IMR-90 (cell line): ENCODE measurements around the gene DDT. TPM values are rescaled to one million over a fixed set of nuclear protein-coding genes. Genes with fewer than 3 reads are reported as not detected.

Source experiments
- ATAC-seq: fragments of 200-7000 bp; cut with Tn5 transposase; 2 replicates; pipeline ENCODE4 v1.9.1; 2020; ENCODE audit warnings: low read depth, mild to moderate bottlenecking, moderate library complexity
- BruUV-seq: library from RNA; stranded (reverse); fragments of 400-500 nt; replicated peaks from 2 replicates; lab custom pipeline; 2021; lab: Mats Ljungman, UMichigan
- CTCF ChIA-PET: fragments of 300-600 bp; formaldehyde crosslinking; extraction: SDS; loops from one replicate; lab custom pipeline; 2021; ENCODE audit warnings: antibody characterized with exemption; lab: Yijun Ruan, JAX
- POLR2A ChIA-PET: fragments of 300-600 bp; sonication (Branson Sonifier 250); formaldehyde crosslinking; loops from one replicate; lab custom pipeline; 2022; ENCODE audit warnings: antibody characterized with exemption; ENCODE audit not compliant: unreplicated experiment; lab: Charles Lee
- DNase-seq: peaks from one replicate; pipeline ENCODE4 v3.0.0; 2013
- H2AFZ ChIP-seq: replicated peaks from 2 replicates; pipeline ENCODE3; 2013; ENCODE audit warnings: low read length, mild to moderate bottlenecking; ENCODE audit not compliant: poor library complexity
- H2AK5ac ChIP-seq: 2 replicates; pipeline ENCODE4 v1.6.1; 2013; ENCODE audit warnings: low read depth, low read length, inconsistent platforms
- H2AK9ac ChIP-seq: replicated peaks from 2 replicates; pipeline ENCODE3; 2013; ENCODE audit warnings: mild to moderate bottlenecking, low read depth, low read length, moderate library complexity; ENCODE audit not compliant: poor library complexity
- H2BK120ac ChIP-seq: 2 replicates; pipeline ENCODE4 v1.6.1; 2013; ENCODE audit warnings: low read depth, low read length, inconsistent platforms
- H2BK15ac ChIP-seq: 3 replicates; pipeline ENCODE4 v1.6.1; 2013; ENCODE audit warnings: low read depth, low read length, inconsistent platforms
- H2BK20ac ChIP-seq: 2 replicates; pipeline ENCODE4 v1.6.1; 2013; ENCODE audit warnings: low read depth, mild to moderate bottlenecking, inconsistent platforms, low read length, moderate library complexity
- H2BK5ac ChIP-seq: 2 replicates; pipeline ENCODE4 v1.6.1; 2013; ENCODE audit warnings: mild to moderate bottlenecking, low read depth, low read length, inconsistent platforms; ENCODE audit not compliant: poor library complexity, severe bottlenecking
- H3K14ac ChIP-seq: replicated peaks from 2 replicates; pipeline ENCODE4 v1.6.1; 2013; ENCODE audit warnings: low read depth, low read length, inconsistent platforms
- H3K18ac ChIP-seq: 2 replicates; pipeline ENCODE4 v1.6.1; 2013; ENCODE audit warnings: low read depth, low read length, control low read depth
- H3K23ac ChIP-seq: 2 replicates; pipeline ENCODE4 v1.6.1; 2013; ENCODE audit warnings: low read depth, low read length, inconsistent platforms
- H3K27ac ChIP-seq: 2 replicates; pipeline ENCODE4 v1.5.1; 2013; ENCODE audit warnings: mild to moderate bottlenecking, control low read depth, low read length; ENCODE audit not compliant: insufficient read depth
- H3K27me3 ChIP-seq: 2 replicates; pipeline ENCODE4 v1.6.1; 2013; ENCODE audit warnings: low read length; ENCODE audit not compliant: control insufficient read depth, insufficient read depth
- H3K36me3 ChIP-seq: 2 replicates; pipeline ENCODE4 v1.6.1; 2013; ENCODE audit warnings: low read length, mixed read lengths; ENCODE audit not compliant: control insufficient read depth, insufficient read depth
- H3K4ac ChIP-seq: 2 replicates; pipeline ENCODE4 v1.6.1; 2013; ENCODE audit warnings: low read depth, low read length, inconsistent platforms
- H3K4me1 ChIP-seq: 2 replicates; pipeline ENCODE4 v1.6.1; 2013; ENCODE audit warnings: low read length, mixed read lengths; ENCODE audit not compliant: control insufficient read depth, insufficient read depth
- H3K4me2 ChIP-seq: 2 replicates; pipeline ENCODE4 v1.6.1; 2013; ENCODE audit warnings: low read depth, mild to moderate bottlenecking, control low read depth, low read length, moderate library complexity
- H3K4me3 ChIP-seq: 2 replicates; pipeline ENCODE4 v1.5.1; 2013; ENCODE audit warnings: low read depth, mild to moderate bottlenecking, control low read depth, low read length, moderate library complexity; ENCODE audit not compliant: insufficient read depth
- H3K56ac ChIP-seq: 2 replicates; pipeline ENCODE4 v1.6.1; 2013; ENCODE audit warnings: low read length, inconsistent platforms; ENCODE audit not compliant: insufficient read depth; ENCODE audit errors: extremely low read depth
- H3K79me1 ChIP-seq, 2 experiments: 2 replicates each; pipeline ENCODE4 v1.6.1; 2013; ENCODE audit warnings: low read length in 2 of 2, inconsistent platforms in 1 of 2, low read depth in 1 of 2
- H3K9ac ChIP-seq: 2 replicates; pipeline ENCODE4 v1.6.1; 2013; ENCODE audit warnings: low read depth, low read length, control low read depth
- H3K9me1 ChIP-seq: 2 replicates; pipeline ENCODE4 v1.6.1; 2013; ENCODE audit warnings: low read length, inconsistent platforms; ENCODE audit not compliant: insufficient read depth
- H3K9me3 ChIP-seq: 2 replicates; pipeline ENCODE4 v1.6.1; 2013; ENCODE audit warnings: low read length; ENCODE audit not compliant: control insufficient read depth, insufficient read depth
- H4K20me1 ChIP-seq: 2 replicates; pipeline ENCODE4 v1.6.1; 2013; ENCODE audit warnings: low read length, inconsistent platforms; ENCODE audit not compliant: insufficient read depth
- H4K5ac ChIP-seq: 2 replicates; pipeline ENCODE4 v1.6.1; 2013; ENCODE audit warnings: mild to moderate bottlenecking, low read depth, low read length, control low read depth
- H4K8ac ChIP-seq, 2 experiments: 2 replicates each; pipeline ENCODE4 v1.6.1; 2013; ENCODE audit warnings: low read depth in 2 of 2, low read length in 2 of 2, control low read depth in 1 of 2, inconsistent platforms in 1 of 2
- H4K91ac ChIP-seq: 2 replicates; pipeline ENCODE4 v1.6.1; 2013; ENCODE audit warnings: low read depth, low read length, inconsistent platforms; ENCODE audit not compliant: insufficient read depth
- CTCF ChIP-seq: conservative IDR thresholded peaks from 2 replicates; pipeline ENCODE4 v1.5.1; 2012; ENCODE audit warnings: mild to moderate bottlenecking, low read depth, low read length, improper control_type of control experiment
- ELK1 ChIP-seq: fragments of 150-350 bp; IDR thresholded peaks from 2 replicates; pipeline ENCODE4 v1.6.1; 2016; ENCODE audit warnings: low read depth, mild to moderate bottlenecking, low read length, moderate library complexity, borderline replicate concordance
- FOS ChIP-seq: fragments of 150-350 bp; IDR thresholded peaks from 2 replicates; pipeline ENCODE4 v1.6.1; 2016; ENCODE audit warnings: low read depth, low read length
- MXI1 ChIP-seq: IDR thresholded peaks from 2 replicates; pipeline ENCODE4 v1.6.1; 2012; ENCODE audit warnings: low read depth, mild to moderate bottlenecking, low read length, moderate library complexity, borderline replicate concordance
- NFE2L2 ChIP-seq: fragments of 150-350 bp; IDR thresholded peaks from 2 replicates; pipeline ENCODE4 v1.6.1; 2016; ENCODE audit warnings: low read depth, mild to moderate bottlenecking, low read length
- RAD21 ChIP-seq: IDR thresholded peaks from 2 replicates; pipeline ENCODE4 v1.6.1; 2012; ENCODE audit warnings: low read length, improper control_type of control experiment
- RCOR1 ChIP-seq: IDR thresholded peaks from 2 replicates; pipeline ENCODE4 v1.6.1; 2012; ENCODE audit warnings: mild to moderate bottlenecking, low read length, improper control_type of control experiment; ENCODE audit not compliant: insufficient replicate concordance
- RFX5 ChIP-seq: IDR thresholded peaks from 2 replicates; pipeline ENCODE4 v1.8.0; 2012; ENCODE audit warnings: low read depth, mild to moderate bottlenecking, low read length, moderate library complexity
- USF2 ChIP-seq: fragments of 150-350 bp; IDR thresholded peaks from 2 replicates; pipeline ENCODE4 v1.6.1; 2017; ENCODE audit warnings: mild to moderate bottlenecking, antibody characterized with exemption, low read length, low read depth
- WGBS, 2 experiments: methylation state at CpG; one replicate each; pipeline versions ENCODE4 v1.1.5 to v1.1.7; 2013; ENCODE audit warnings: missing lambda C conversion rate in 2 of 2; ENCODE audit not compliant: insufficient read length in 1 of 2; ENCODE audit errors: extremely low coverage in 2 of 2; 5-methylcytosine and 5-hydroxymethylcytosine counted together
- dilution Hi-C: fragments of 300-500 bp; cut with HindIII; formaldehyde crosslinking; loops from one replicate; pipeline ENCODE4 v1.14.3; 2018; ENCODE audit warnings: low sequenced_read_pairs; ENCODE audit not compliant: unreplicated experiment
- in situ Hi-C: fragments of 300-500 bp; cut with MboI; formaldehyde crosslinking; loops from 3 replicates; pipeline ENCODE4 v1.14.3; 2019; ENCODE audit warnings: low sequenced_read_pairs, inconsistent platforms, mixed read lengths
- intact Hi-C: fragments of 100-400 bp; cut with micrococcal nuclease; formaldehyde crosslinking; loops from 2 replicates; pipeline ENCODE4 v1.10.0; 2022
- polyA plus RNA-seq, 3 experiments: library from polyadenylated mRNA; depleted of rRNA; stranded (reverse); fragments of >200 nt; gene quantifications; 2 replicates each; pipeline ENCODE4 v1.2.3, GENCODE V29; 2012; ENCODE audit warnings: low replicate concordance in 1 of 3
- total RNA-seq: library from RNA; depleted of rRNA; stranded (reverse); fragments of >200 nt; gene quantifications from 2 replicates; pipeline ENCODE4 v1.2.3, GENCODE V29; 2012

DDT gene
- total and polyA plus RNA-seq, 2 of the 4 experiments (the other 2 are of a cell fraction) = 54.8 to 151 TPM

- Histone ChIP-seq H3K56ac (no peak overlapping the region), H3K4ac (no peak overlapping the region), H3K9ac (no peak overlapping the region), H4K20me1 (peaks cover 4% of the 10 kb centered on the region; the same call in 1 of the 2 replicates), H4K5ac (no peak overlapping the region), H2BK5ac (no peak overlapping the region), H2BK20ac (no peak overlapping the region), H3K23ac (no peak overlapping the region), H4K8ac (no peak overlapping the region), H3K9me3 (no peaks in the 10 kb centered on the region), H3K9me1 (peaks cover 3% of the 10 kb centered on the region; the same call in 1 of the 2 replicates), H2AK9ac (no peak overlapping the region), H4K91ac (no peak overlapping the region), H3K4me2 (no peak overlapping the region), H3K36me3 (no peaks in the 10 kb centered on the region), H3K18ac (no peak overlapping the region), H2BK120ac (no peak overlapping the region), H2AFZ (no peak overlapping the region), H3K27ac (no peak overlapping the region), H3K27me3 (no peaks in the 10 kb centered on the region; the same call in 1 of the 2 replicates), H3K14ac (no peak overlapping the region), H3K4me3 (no peak overlapping the region), H3K79me1 (peaks cover 9 to 15% of the 10 kb centered on the region in 2 experiments), H2AK5ac (no peak overlapping the region), H3K4me1 (peaks cover 3% of the 10 kb centered on the region; the same call in 1 of the 2 replicates), H2BK15ac (no peak overlapping the region)
- DNase-seq = no peak
- intact Hi-C loops (no loop called here), dilution Hi-C loops (no loop called here), in situ Hi-C loops (no loop called here)
- no TSS peak for BruUV-seq
- TF ChIP-seq ELK1 (no peak), FOS (no peak), RAD21 (no peak), USF2 (no peak), NFE2L2 (no peak), RFX5 (no peak), MXI1 (no peak), RCOR1 (no peak), CTCF (no peak)
- ATAC-seq = no peak
- ChIA-PET CTCF (no interaction called here), POLR2A (no interaction called here)
- no CpG with 5 or more reads among the region's 1 CpG for WGBS, 2 experiments
These were observed 33.7 kb upstream of the DDT start for GRCh38 chr22:24008022-24008283.
